ELF-1 (cell line): ENCODE measurements around the gene TMEM132C.
"Not testable (repeated sequence)": the region's sequence is repeated elsewhere in the genome, so short reads cannot be mapped to it uniquely, and the experiment has no call there.

Experiments
- DNase-seq: peaks from one replicate; pipeline ENCODE4 v3.0.0-alpha.2; 2016; ENCODE audit warnings: low read depth, low spot score

The TMEM132C gene

DNA sequence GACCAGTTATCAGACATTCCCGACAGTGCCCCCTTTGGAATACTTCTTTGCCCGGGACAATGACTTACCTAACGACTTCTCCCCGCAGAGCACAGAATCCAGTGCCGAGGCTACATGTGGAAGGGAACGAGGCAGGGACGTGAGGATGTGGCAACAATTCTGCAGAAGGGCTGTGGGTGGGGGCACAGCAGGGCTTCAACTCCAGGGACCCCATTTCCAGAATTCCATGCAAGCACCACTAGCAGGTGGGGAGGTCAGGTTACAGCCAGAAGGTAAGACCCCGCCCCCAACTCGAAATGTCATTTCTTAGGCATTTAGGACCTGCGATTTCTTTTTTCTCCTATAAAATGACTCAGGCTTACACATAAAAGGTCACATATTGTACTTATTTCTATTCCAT, 207.9 kb downstream of the TMEM132C start:
- peak; percentile 4 for DNase-seq

DNA sequence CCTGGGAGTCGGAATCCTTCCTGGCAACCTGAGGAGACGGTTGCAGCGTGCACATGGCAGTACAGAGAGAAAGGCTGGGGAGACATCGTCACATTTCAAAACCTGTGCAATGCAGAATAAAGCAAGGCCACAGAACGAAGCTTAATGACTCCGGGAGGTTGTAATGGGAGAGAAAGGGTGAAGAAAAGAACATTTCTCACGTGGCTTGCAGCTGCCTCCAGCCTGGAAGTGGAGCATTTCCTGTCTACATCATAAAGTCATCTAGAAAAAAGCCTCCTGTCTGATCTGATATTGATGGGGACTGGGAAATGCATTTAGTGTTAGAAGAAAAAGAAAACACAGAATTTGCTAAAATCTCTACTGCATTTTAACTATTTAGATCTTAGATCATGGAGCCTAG, 209.3 kb downstream of the TMEM132C start:
- DNase-seq: no peak

DNA sequence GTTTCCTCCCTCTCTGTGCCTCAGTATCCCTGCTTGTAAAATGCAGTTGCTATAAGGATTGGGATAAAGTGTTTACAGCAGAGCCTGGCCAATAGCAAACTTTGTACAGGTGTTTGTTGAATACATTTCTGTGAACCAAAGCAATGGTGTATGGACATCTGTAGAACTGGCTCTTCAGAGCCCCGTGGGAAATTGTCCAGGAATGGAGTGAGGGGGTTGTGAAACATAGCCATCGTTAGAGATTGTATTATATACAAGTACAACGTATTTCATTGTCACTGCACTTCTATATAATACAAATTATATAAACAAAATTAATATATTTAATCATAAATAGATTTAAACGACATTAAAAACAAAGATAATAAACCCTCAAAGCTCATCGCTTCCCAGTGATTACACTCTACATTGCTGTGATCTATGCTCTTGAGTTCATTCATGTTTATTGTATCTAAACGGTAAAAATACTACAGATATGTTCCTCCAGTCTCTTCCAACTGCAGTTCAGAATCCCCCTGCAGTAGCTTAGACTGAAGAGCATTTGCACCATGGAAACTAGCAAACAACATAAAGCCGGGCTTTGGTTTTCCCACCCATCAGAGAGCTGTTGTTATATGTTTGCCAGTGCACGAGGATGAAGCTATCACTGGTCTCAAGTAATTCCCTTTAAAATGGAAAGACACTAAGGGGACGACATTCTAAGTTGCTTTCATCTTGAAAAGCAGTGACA, 216.7 kb downstream of the TMEM132C start:
- DNase-seq: no peak

DNA sequence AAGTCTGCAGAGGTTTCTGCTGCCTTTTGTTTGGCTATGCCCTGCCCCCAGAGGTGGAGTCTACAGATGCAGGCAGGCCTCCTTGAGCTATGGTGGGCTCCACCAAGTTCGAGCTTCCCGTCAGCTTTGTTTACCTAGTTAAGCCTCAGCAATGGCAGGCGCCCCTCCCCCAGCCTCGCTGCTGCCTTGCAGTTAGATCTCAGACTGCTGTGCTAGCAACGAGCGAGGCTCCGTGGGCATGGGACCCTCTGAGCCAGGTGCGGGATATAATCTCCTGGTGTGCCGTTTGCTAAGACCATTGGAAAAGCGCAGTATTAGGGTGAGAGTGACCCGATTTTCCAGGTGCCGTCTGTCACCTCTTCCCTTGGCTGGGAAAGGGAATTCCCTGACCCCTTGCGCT, 230.4 kb downstream of the TMEM132C start:
- not testable (repeated sequence) for DNase-seq

DNA sequence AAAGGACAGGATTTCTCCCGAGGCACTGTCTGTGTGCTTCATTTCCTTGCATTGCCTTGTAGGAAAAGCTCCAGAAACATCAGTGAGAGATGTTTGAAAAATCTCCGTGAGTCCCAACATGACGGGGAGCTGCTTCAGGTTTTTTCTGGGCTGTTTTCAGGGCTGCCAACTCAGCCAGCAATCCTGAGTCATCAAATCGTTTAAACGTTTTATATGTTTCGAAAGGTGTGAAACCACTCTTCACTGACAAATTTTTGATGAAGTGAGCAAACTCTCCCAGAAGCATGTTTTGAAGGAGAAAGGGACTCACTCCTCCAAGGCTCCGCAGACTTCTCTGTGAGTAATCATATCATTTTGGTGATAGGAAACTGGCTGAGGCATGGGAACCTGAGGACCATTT, 240.5 kb downstream of the TMEM132C start:
- no peak for DNase-seq

DNA sequence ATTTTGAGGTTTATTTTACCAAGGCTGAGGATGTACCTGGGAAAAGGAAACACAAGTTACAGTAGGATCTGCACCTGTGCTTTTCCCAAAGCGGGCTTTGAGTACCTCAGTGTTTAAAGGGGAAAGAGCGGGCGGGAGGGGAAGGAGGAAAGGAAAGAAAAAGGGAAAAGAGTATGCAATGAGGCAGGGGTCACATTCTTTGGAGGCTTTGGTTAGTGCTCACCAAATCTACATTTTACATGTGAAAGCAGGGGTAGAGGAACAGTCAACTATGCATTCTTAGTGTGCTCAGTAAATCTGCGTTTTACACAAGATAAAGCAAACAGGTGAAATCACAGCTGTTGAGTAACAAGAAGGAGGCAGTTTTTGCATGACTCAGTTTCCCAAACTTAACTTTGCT, 242.2 kb downstream of the TMEM132C start:
- DNase-seq: no peak

DNA sequence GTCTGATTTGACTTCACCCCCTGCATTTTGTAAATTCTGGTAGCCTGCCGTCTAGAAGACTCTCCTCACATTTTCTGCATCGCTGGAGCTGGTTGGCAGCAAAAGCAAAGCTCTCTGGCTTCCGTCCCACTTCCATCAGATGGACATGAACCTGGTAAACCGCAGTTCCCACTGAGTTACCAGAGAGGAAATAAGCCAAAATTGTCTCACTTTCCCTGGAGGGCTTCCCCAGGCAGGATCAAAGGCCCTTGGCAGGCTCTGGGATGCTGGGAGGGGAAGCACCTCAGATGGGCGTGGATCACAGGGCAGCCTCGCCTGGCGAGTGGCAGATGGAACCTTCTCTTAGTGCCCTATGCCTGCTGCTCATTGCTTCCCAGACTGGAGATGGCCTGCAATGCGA, 243.5 kb downstream of the TMEM132C start:
- no peak for DNase-seq

DNA sequence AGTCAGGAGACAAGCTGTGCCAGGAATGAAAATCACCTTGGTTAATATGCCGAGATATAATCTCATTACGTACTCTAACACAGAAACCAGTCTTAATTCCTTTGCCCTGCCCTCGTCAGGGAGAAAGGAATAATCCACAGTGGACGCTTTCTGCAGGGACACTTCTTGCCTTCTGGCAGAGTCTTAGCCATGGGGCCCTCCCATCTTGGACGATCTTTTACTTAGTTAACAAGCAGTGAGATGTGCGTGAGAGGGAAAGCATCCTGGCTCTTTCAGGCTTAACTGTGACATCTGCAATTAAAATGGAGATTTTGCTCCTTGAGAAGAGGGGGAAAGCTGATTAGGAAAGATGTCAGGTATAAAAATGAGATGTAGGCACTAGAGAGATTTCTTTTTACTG, 246.4 kb downstream of the TMEM132C start:
- no peak for DNase-seq

DNA sequence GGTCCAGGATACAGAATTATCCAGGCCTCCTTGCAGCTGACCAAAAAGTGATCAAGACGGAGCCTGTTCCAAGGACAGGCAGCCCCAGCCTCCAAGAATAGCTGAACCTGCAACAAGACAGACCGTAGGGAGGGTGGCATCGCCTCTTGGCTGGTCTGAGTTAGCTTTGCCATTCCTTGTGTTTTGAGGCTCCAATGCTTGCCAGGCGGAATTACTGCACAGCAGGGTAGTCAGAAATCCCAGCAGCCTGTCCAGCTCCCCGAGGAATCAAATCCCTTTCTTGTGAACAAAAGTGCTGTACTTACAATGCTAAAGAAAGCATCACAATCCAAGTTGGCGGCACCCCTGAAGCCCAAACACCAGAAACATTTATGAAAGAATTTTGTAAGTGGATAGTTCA, 246.9 kb downstream of the TMEM132C start:
- DNase-seq: no peak

DNA sequence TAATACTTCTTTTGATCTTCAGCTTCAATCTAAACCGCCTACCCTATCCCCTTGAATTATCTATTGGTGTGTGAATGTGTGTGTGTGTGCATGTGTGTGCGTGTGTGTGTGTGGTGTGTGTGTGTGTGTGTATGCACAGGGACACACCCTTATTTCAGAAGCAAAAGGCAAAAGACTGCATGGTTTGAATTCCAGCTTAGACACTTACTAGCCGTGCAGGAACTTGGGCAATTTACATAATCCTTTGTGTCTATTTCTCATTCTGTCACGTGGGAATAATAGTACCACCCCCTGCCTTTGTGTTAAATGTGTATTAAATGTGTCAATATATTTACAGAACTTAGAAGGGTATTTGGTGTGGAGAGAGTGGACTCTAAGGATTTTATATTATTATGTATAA, 251.7 kb downstream of the TMEM132C start:
- no peak for DNase-seq

DNA sequence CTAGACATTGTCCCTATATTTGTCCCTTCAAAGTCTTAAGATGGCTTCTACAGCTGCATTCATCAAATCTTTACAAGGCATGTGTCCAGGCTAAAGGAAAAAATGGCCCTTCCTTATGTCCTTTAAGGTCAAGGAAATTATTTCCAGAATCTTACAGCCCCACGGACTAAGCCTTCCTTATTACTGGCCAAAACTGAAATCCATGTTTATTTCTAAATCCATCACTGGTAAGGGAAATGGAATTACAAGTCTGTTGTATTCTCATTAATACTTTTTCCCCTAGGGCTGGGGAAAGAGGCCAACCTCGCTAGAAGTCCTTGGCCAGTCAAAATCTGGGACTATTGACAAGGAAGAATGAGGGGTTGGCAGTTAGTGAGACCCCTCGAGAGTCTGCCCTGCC, 252.5 kb downstream of the TMEM132C start:
- no peak for DNase-seq

DNA sequence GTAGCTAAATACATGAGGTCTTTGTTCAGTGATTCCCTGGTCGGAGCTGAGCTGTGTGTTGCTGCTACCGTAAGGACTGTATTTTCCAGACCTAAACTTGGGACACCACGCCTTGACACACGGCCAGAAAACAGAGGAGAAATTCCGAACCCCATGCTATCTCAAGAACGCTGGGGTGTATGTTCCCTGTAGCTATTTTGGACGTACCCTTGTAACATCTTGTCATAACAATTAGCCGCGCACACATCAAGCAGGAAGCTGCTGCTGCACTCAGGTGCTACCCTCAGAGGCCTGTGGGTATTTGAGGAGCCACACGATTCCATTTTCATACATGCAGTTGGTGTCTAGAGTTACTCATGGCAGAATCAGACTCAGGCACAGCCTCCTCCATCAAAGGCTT, 255.0 kb downstream of the TMEM132C start:
- no peak for DNase-seq

DNA sequence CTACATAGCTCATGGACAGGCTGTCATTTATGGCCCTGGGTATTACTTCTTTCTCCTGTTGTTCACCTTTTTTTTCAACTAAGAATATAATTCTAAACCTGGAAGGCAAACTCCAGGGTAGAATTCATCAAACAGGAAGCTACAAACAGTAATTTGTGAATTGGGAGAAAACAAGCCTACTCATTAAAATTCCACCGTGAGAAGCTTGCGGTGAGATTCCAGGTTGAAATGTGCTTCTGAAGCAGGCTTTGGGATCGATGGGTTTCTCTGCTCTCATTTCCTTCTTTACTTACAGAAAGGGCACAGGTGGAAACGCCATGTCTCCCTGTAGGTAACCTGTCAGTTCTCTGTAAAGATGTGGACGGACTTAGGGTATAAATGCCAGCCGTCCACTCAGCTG, 257.5 kb downstream of the TMEM132C start:
- no peak for DNase-seq

DNA sequence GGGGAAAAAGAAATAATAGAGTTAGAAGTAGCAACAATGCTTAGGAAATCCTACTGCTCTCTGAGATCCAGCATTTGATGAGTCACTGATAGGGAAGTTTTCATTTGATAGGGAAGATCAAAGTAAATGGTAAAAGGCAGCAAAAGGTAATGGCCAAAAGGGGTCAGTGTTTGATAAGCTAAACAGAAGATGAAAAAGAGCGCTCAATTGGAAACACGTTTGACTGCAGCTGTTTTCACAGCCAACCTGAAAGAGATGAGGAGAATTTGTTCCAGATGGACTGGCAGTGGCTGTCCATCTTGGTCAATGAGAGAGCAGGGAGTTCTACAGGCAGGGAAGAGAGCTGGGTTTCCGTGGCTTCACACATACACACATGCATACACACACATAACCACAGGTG, 264.2 kb downstream of the TMEM132C start:
- DNase-seq: peak; percentile 46

DNA sequence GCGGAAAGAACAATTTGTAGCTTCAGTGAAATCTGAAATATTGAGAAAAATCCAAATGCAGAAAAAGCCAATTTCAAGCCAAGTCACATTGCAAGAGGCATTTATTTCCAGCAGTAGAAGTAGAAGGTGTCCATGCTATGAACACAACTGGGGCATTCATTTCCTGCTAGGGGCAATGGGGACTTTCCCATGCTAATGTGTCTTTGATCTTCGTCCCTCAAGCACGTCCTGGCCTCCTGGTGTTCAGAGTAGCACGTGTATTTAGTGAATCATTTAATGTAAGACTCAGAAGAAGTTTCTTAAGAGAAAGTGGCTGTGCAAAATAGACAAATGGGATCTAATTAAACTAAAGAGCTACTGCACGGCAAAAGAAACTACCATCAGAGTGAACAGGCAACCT, 267.9 kb downstream of the TMEM132C start:
- DNase-seq: no peak

DNA sequence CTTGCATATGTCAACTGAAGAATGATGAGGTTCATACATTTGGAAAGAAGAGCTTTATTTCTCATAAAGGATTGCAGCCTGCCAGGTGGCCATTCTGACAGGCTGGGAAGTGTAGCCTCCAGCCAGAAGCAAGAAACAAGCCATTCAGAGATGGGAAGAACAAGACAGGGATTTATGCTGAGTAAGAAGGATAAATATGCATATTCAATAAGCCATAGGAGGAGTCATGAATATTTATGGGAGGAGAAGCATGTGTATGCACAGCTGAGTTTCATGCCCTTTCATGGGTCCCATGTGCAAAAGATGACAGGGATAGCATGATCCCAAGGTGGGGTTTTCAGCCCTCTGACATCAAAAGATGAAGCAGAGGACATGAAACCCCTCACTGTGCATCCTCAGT, 269.8 kb downstream of the TMEM132C start:
- DNase-seq: no peak

DNA sequence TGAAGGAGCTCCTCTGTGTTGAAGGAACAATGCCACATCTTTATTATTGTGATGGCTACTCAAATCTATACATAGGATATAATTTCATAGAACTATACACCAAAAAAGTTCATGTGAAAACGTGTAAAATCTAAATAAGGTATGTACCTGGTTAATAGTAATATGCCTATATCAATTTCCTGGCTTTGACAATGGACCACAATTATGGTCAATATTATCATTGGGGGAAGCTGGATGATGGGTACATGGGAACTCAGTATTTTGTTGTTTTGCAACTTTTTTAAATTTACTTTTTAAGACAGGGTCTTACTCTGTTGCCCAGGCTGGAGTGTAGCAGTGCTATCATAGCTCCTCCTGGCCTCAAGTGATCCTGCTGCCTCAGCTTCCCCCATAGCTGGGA, 270.7 kb downstream of the TMEM132C start:
- DNase-seq: no peak

DNA sequence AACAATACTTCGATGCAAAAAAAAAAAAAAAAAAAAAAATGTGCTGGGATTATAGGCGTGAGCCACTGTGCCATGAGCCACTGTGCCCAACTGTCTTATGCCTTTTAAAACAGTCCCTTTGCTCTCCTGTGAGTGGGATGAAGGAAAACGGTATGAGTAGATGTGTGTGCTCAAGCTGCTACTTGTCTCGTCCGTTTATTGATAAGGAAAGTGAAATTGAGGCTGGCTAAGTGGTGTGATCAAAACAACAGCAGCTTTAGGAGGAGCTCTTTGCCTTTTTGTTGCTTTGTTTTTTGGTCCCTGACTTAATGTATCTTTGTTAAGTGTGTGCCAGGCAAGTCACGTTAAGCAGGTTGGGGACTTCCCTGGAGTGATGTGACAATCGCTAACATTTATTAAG, 275.9 kb downstream of the TMEM132C start:
- no peak for DNase-seq

DNA sequence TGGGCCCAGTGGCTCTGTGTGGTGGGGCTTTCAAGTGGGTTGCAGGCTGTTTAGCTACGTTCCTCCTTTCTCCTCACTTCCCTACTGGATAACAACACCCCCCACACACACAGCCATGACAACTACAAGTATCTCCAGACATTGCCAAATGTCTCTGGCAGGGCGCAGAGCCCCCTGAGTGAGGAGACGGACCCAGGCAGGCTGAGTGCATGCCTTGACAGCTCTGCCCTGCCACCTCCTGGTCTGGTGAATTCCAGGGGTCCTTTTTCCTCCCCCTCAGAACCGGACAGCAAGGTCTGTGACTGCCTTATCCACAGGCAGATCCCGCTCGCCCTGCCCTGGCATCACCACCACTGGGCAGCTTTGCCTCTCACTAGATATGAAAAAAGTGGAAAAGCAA, 276.5 kb downstream of the TMEM132C start:
- no peak for DNase-seq

DNA sequence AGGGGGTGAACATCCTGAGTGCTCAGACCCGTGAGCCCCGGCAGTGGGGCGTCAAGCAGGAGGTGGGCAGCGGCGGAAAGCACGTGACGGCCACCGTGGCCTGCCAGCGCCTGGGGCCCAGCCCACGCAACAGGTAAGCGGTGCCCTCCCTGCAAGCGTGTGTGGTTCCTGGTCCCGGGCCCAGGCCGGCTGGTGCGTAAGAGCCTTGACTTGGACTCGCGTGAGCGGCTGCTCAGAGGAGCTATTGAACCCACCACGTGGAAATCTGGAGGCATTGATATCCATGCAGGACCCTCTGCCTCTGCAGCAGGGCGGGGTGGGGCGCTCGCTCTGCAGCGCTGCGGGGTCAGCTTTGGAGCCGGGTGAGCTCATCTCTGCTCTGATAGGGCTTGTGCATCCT, 277.0 kb downstream of the TMEM132C start:
- no peak for DNase-seq

DNA sequence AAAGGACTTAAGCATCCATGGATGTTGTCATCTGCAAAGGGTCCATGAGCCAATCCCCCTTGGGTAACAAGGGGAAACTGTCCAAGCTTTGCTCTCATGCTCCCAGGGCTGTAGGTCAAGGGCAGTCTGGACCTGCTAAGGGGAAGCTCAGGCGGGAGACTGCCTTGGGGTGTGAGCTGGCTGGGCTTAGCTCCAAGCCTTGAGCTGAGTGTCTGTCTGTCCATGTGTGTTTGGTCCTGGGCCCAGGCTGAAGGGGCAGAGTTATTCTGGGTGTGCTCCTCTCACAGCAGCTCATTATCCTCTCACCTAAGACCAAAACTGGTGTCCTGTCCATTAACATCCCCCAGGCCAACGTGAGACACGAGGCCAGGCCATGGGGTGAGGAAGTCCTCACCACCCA, 282.0 kb downstream of the TMEM132C start:
- no peak for DNase-seq

DNA sequence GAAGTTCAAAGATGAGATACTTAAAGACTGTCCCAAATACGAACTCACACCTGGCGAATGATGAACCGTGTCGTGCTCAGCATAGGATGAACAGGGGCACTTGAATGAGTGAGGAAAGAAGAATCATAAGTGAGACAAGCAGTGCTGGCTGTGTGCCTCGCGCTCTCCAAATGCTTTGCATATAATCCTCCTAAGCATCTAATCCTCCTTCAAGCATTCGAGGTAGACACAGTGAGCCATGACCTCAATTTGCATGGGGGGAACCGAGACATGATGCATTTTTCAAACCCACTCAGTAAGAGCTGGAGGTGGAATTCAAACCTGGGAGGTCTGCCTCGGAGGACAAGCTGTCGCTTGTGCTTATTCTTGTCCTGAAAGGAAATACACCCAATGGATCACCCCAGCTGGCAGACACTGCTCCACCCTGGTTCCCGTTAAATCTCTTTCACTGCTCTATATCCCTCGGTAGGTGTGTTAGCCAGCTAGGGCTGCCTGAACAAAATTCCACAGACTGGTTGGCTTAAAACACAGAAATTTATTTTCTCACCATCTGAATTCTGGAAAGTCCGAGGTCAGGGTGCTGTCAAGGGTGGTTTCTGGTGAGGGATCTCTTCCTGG, 282.7 kb downstream of the TMEM132C start:
- DNase-seq: no peak

DNA sequence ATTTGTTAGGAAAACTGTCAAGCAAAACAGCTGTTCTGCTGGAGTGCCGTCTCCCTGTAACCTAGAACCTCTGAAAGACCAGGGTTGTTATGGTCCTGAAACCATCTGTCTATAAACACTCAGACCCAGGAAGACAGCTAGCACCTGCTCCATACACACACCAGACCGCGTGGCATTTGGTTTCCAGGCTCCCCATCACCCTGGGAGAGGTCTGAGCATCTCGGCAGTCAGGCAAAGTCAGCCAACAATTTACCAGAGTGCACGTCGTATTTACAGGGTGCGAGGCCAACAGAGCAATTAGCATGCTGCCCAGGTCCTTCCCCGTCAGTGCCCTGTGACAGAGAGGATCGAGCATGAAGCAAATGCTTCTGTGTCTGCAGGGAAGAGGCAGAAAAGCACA, 284.3 kb downstream of the TMEM132C start:
- no peak for DNase-seq
